Activated T-cell treated with anti-CD3 and anti-CD28 coated beads, Interleukin-2, amount 50 U/mL, for 4 hours (primary cell): ENCODE measurements around the gene MAGI1. TPM values are rescaled to one million over a fixed set of nuclear protein-coding genes. Genes with fewer than 3 reads are reported as not detected.

Experiments used
- ATAC-seq, 2 donors: fragments of 200-7000 bp; cut with Tn5 transposase; one replicate each; pipeline ENCODE4 v1.10.0; 2021
- DNase-seq: peaks from one replicate; pipeline ENCODE4 v3.0.0-alpha.2; 2020
- H3K27me3 Mint-ChIP-seq: one replicate; pipeline ENCODE4 v1.8.0; 2021; ENCODE audit warnings: low read depth, mixed read lengths
- H3K36me3 Mint-ChIP-seq: one replicate; pipeline ENCODE4 v1.8.0; 2022; ENCODE audit warnings: mixed read lengths; ENCODE audit not compliant: insufficient read depth
- H3K4me1 Mint-ChIP-seq: one replicate; pipeline ENCODE4 v1.8.0; 2021; ENCODE audit warnings: low read depth, mixed read lengths
- H3K4me3 Mint-ChIP-seq: one replicate; pipeline ENCODE4 v1.8.0; 2021; ENCODE audit warnings: mild to moderate bottlenecking, moderate library complexity, mixed read lengths
- H3K9me3 Mint-ChIP-seq: one replicate; pipeline ENCODE4 v1.8.0; 2021; ENCODE audit warnings: mixed read lengths
- total RNA-seq, 3 donors: library from RNA; stranded (reverse); gene quantifications; one replicate each; pipeline ENCODE4 v1.2.1, GENCODE V29; 2021

The MAGI1 gene
- total RNA-seq, 3 donors from 2014 or later: 0.45 to 0.76 (median 0.46) TPM

- no peak for DNase-seq
- Mint-ChIP-seq H3K27me3 (no peaks in the 10 kb centered on the region), H3K36me3 (no peaks in the 10 kb centered on the region), H3K4me3 (no peak overlapping the region), H3K9me3 (no peaks in the 10 kb centered on the region), H3K4me1 (no peaks in the 10 kb centered on the region)
- no peak for ATAC-seq
Measured at GRCh38 chr3:65806600-65806999, 232.1 kb downstream of the MAGI1 start.

- H3K4me3 Mint-ChIP-seq: no peak overlapping the region
- H3K9me3 Mint-ChIP-seq: no peaks in the 10 kb centered on the region
- H3K27me3 Mint-ChIP-seq: no peaks in the 10 kb centered on the region
- no peaks in the 10 kb centered on the region for H3K4me1 Mint-ChIP-seq
- no peaks in the 10 kb centered on the region for H3K36me3 Mint-ChIP-seq
- ATAC-seq: no peak
- no peak for DNase-seq
Measured at GRCh38 chr3:65796676-65797075, 242.0 kb downstream of the MAGI1 start.

- H3K27me3 Mint-ChIP-seq: no peaks in the 10 kb centered on the region
- H3K4me3 Mint-ChIP-seq: no peak overlapping the region
- DNase-seq (no peak), ATAC-seq (no peak)
- H3K9me3 Mint-ChIP-seq: no peaks in the 10 kb centered on the region
- no peaks in the 10 kb centered on the region for H3K4me1 Mint-ChIP-seq
- H3K36me3 Mint-ChIP-seq: no peaks in the 10 kb centered on the region
Measured at GRCh38 chr3:65795166-65795565, 243.6 kb downstream of the MAGI1 start.

GRCh38 chr3:65793495-65794200 lies 245.1 kb downstream of the MAGI1 start:
- no peaks in the 10 kb centered on the region for H3K27me3 Mint-ChIP-seq
- H3K9me3 Mint-ChIP-seq: no peaks in the 10 kb centered on the region
- ATAC-seq: no peak
- H3K4me1 Mint-ChIP-seq: no peaks in the 10 kb centered on the region
- no peak overlapping the region for H3K4me3 Mint-ChIP-seq
- no peaks in the 10 kb centered on the region for H3K36me3 Mint-ChIP-seq
- no peak for DNase-seq

GRCh38 chr3:65788461-65788860 lies 250.3 kb downstream of the MAGI1 start:
- H3K36me3 Mint-ChIP-seq: no peaks in the 10 kb centered on the region
- H3K27me3 Mint-ChIP-seq: no peaks in the 10 kb centered on the region
- H3K4me1 Mint-ChIP-seq: no peaks in the 10 kb centered on the region
- no peak overlapping the region for H3K4me3 Mint-ChIP-seq
- no peak for DNase-seq
- H3K9me3 Mint-ChIP-seq: no peaks in the 10 kb centered on the region
- no peak for ATAC-seq

- ATAC-seq (no peak), DNase-seq (no peak)
- Mint-ChIP-seq H3K4me3 (no peak overlapping the region), H3K36me3 (no peaks in the 10 kb centered on the region), H3K9me3 (no peaks in the 10 kb centered on the region), H3K27me3 (no peaks in the 10 kb centered on the region), H3K4me1 (no peaks in the 10 kb centered on the region)
Measured at GRCh38 chr3:65787827-65788226, 250.9 kb downstream of the MAGI1 start.

GRCh38 chr3:65787340-65787739 lies 251.4 kb downstream of the MAGI1 start:
- Mint-ChIP-seq H3K4me3 (no peak overlapping the region), H3K4me1 (no peaks in the 10 kb centered on the region), H3K36me3 (no peaks in the 10 kb centered on the region), H3K27me3 (no peaks in the 10 kb centered on the region), H3K9me3 (no peaks in the 10 kb centered on the region)
- ATAC-seq (no peak), DNase-seq (no peak)

- no peaks in the 10 kb centered on the region for H3K27me3 Mint-ChIP-seq
- no peaks in the 10 kb centered on the region for H3K4me1 Mint-ChIP-seq
- DNase-seq: no peak
- ATAC-seq: no peak
- no peaks in the 10 kb centered on the region for H3K9me3 Mint-ChIP-seq
- H3K4me3 Mint-ChIP-seq: no peak overlapping the region
- H3K36me3 Mint-ChIP-seq: no peaks in the 10 kb centered on the region
Measured at GRCh38 chr3:65786890-65787289, 251.8 kb downstream of the MAGI1 start.

GRCh38 chr3:65785065-65785645 lies 253.6 kb downstream of the MAGI1 start:
- DNase-seq (no peak), ATAC-seq (no peak)
- no peaks in the 10 kb centered on the region for H3K9me3 Mint-ChIP-seq
- H3K27me3 Mint-ChIP-seq: peaks cover 2% of the 10 kb centered on the region
- H3K4me3 Mint-ChIP-seq: no peak overlapping the region
- H3K36me3 Mint-ChIP-seq: no peaks in the 10 kb centered on the region
- no peaks in the 10 kb centered on the region for H3K4me1 Mint-ChIP-seq

- Mint-ChIP-seq H3K4me3 (no peak overlapping the region), H3K9me3 (no peaks in the 10 kb centered on the region), H3K27me3 (peaks cover 2% of the 10 kb centered on the region), H3K36me3 (no peaks in the 10 kb centered on the region), H3K4me1 (no peaks in the 10 kb centered on the region)
- no peak for ATAC-seq
- DNase-seq: no peak
Measured at GRCh38 chr3:65783117-65783516, 255.6 kb downstream of the MAGI1 start.

- no peaks in the 10 kb centered on the region for H3K4me1 Mint-ChIP-seq
- no peak for DNase-seq
Measured at GRCh38 chr3:65781594-65781993, 257.1 kb downstream of the MAGI1 start.

GRCh38 chr3:65779390-65779789 lies 259.3 kb downstream of the MAGI1 start:
- Mint-ChIP-seq H3K36me3 (no peaks in the 10 kb centered on the region), H3K4me3 (no peak overlapping the region), H3K27me3 (peaks cover 2% of the 10 kb centered on the region), H3K9me3 (no peaks in the 10 kb centered on the region), H3K4me1 (no peaks in the 10 kb centered on the region)
- DNase-seq: no peak
- no peak for ATAC-seq

More at GRCh38 chr3:65781594-65781993, 257.1 kb downstream of the MAGI1 start:
- Mint-ChIP-seq H3K4me3 (no peak overlapping the region), H3K27me3 (peaks cover 2% of the 10 kb centered on the region), H3K9me3 (no peaks in the 10 kb centered on the region), H3K36me3 (no peaks in the 10 kb centered on the region)
- no peak for ATAC-seq

GRCh38 chr3:65778968-65779367 lies 259.8 kb downstream of the MAGI1 start:
- no peaks in the 10 kb centered on the region for H3K36me3 Mint-ChIP-seq
- no peaks in the 10 kb centered on the region for H3K4me1 Mint-ChIP-seq
- no peak for DNase-seq
- no peaks in the 10 kb centered on the region for H3K9me3 Mint-ChIP-seq
- no peak for ATAC-seq
- H3K4me3 Mint-ChIP-seq: no peak overlapping the region
- peaks cover 2% of the 10 kb centered on the region for H3K27me3 Mint-ChIP-seq

- H3K36me3 Mint-ChIP-seq: no peaks in the 10 kb centered on the region
- peaks cover 2% of the 10 kb centered on the region for H3K27me3 Mint-ChIP-seq
- H3K9me3 Mint-ChIP-seq: no peaks in the 10 kb centered on the region
- ATAC-seq (no peak), DNase-seq (no peak)
- no peak overlapping the region for H3K4me3 Mint-ChIP-seq
- H3K4me1 Mint-ChIP-seq: no peaks in the 10 kb centered on the region
Measured at GRCh38 chr3:65777050-65777449, 261.7 kb downstream of the MAGI1 start.

- H3K4me3 Mint-ChIP-seq: no peak overlapping the region
- H3K36me3 Mint-ChIP-seq: no peaks in the 10 kb centered on the region
- no peak for ATAC-seq
- no peak for DNase-seq
- H3K4me1 Mint-ChIP-seq: no peaks in the 10 kb centered on the region
- no peaks in the 10 kb centered on the region for H3K9me3 Mint-ChIP-seq
- peaks cover 2% of the 10 kb centered on the region for H3K27me3 Mint-ChIP-seq
Measured at GRCh38 chr3:65776494-65776893, 262.2 kb downstream of the MAGI1 start.
